UCSD-AML1 (cell line): Measurements from ENCODE around the gene MRM2.

ENCODE experiments used
- DNase-seq: peaks from one replicate; lab custom pipeline; 2025; ENCODE audit not compliant: unreplicated experiment; lab: John Stamatoyannopoulos, UW

Gene MRM2

GRCh38 chr7:2241580-2242540 lies at the start of gene MRM2, which contains the start of gene NUDT1:
Gene MRM2, minus strand, starts transcription at chr7:2242205. Its CDS starts 36 bp downstream, at chr7:2242169.
Gene NUDT1, plus strand, starts transcription at chr7:2242226. Its CDS starts 2,349 bp downstream, at chr7:2244575.
- DNase-seq: peak; percentile 71

GRCh38 chr7:2290877-2291276 lies 48.9 kb upstream of the MRM2 start:
- no peak for DNase-seq

GRCh38 chr7:2289621-2290020 lies 47.6 kb upstream of the MRM2 start:
- no peak for DNase-seq

GRCh38 chr7:2289111-2289586 lies 47.1 kb upstream of the MRM2 start:
- no peak for DNase-seq

GRCh38 chr7:2288503-2288902 lies 46.5 kb upstream of the MRM2 start:
- no peak for DNase-seq

- DNase-seq: no peak
These were observed 45.7 kb upstream of the MRM2 start for GRCh38 chr7:2287745-2288144.

GRCh38 chr7:2283074-2283473 lies 41.1 kb upstream of the MRM2 start:
- DNase-seq: no peak

- DNase-seq: no peak
These were observed 40.3 kb upstream of the MRM2 start for GRCh38 chr7:2282185-2282751.

- no peak for DNase-seq
These were observed 39.5 kb upstream of the MRM2 start for GRCh38 chr7:2281541-2281940.

- DNase-seq: no peak
These were observed 38.4 kb upstream of the MRM2 start for GRCh38 chr7:2280424-2280823.

- no peak for DNase-seq
These were observed 37.9 kb upstream of the MRM2 start for GRCh38 chr7:2279896-2280295.

- no peak for DNase-seq
These were observed 36.0 kb upstream of the MRM2 start for GRCh38 chr7:2278026-2278425.

GRCh38 chr7:2276107-2276506 lies 34.1 kb upstream of the MRM2 start:
- no peak for DNase-seq

GRCh38 chr7:2275101-2275500 lies 33.1 kb upstream of the MRM2 start:
- DNase-seq: no peak

- DNase-seq: no peak
These were observed 32.7 kb upstream of the MRM2 start for GRCh38 chr7:2274666-2275065.

- no peak for DNase-seq
These were observed 31.9 kb upstream of the MRM2 start for GRCh38 chr7:2273866-2274265.

GRCh38 chr7:2272031-2272430 lies 30.0 kb upstream of the MRM2 start:
- DNase-seq: no peak

GRCh38 chr7:2271273-2272026 lies 29.4 kb upstream of the MRM2 start:
- no peak for DNase-seq

- no peak for DNase-seq
These were observed 28.5 kb upstream of the MRM2 start for GRCh38 chr7:2270495-2270894.

GRCh38 chr7:2269991-2270460 lies 28.0 kb upstream of the MRM2 start:
- DNase-seq: no peak
